WTC11 (cell line): ENCODE measurements around the gene TTC17.

Experiments
- CBFB ChIP-seq: sonication (generic); formaldehyde crosslinking; IDR thresholded peaks from 2 replicates; pipeline ENCODE4 v1.8.1; 2022; ENCODE audit warnings: mild to moderate bottlenecking, low read depth, missing genetic modification reagents
- ELF4 ChIP-seq: sonication (generic); formaldehyde crosslinking; IDR thresholded peaks from 2 replicates; pipeline ENCODE4 v1.8.1; 2022; ENCODE audit warnings: low read depth, mild to moderate bottlenecking, moderate library complexity, missing genetic modification reagents
- NR2C2 ChIP-seq: sonication (generic); formaldehyde crosslinking; IDR thresholded peaks from 2 replicates; pipeline ENCODE4 v1.8.0; 2022; ENCODE audit warnings: mild to moderate bottlenecking, missing genetic modification reagents
- RELA ChIP-seq: sonication (generic); formaldehyde crosslinking; IDR thresholded peaks from 2 replicates; pipeline ENCODE4 v1.8.1; 2022; ENCODE audit warnings: missing genetic modification reagents, mild to moderate bottlenecking, borderline replicate concordance
- TCF7 ChIP-seq: sonication (generic); formaldehyde crosslinking; IDR thresholded peaks from 2 replicates; pipeline ENCODE4 v1.8.0; 2022; ENCODE audit warnings: mild to moderate bottlenecking, low read depth, missing genetic modification reagents, moderate library complexity
- TF ChIP-seq, protein P1 (sequence below): sonication (generic); formaldehyde crosslinking; IDR thresholded peaks from 2 replicates; pipeline ENCODE4 v1.8.1; 2023; ENCODE audit warnings: mild to moderate bottlenecking, missing genetic modification reagents, moderate library complexity
- TF ChIP-seq, protein P2 (sequence below): sonication (generic); formaldehyde crosslinking; IDR thresholded peaks from 2 replicates; pipeline ENCODE4 v1.8.1; 2023; ENCODE audit warnings: mild to moderate bottlenecking, missing genetic modification reagents, moderate library complexity
- TF ChIP-seq, protein P3 (sequence below): fragments of 200-600 bp; IDR thresholded peaks from 2 replicates; pipeline ENCODE4 v1.8.0; 2022; ENCODE audit warnings: antibody characterized with exemption
- TF ChIP-seq, protein P4 (sequence below): sonication (generic); formaldehyde crosslinking; IDR thresholded peaks from 2 replicates; pipeline ENCODE4 v1.8.0; 2022; ENCODE audit warnings: mild to moderate bottlenecking, missing genetic modification reagents
- TF ChIP-seq, protein P5 (sequence below): sonication (generic); formaldehyde crosslinking; IDR thresholded peaks from 2 replicates; pipeline ENCODE4 v1.8.0; 2022; ENCODE audit warnings: mild to moderate bottlenecking, missing genetic modification reagents

DNA sequence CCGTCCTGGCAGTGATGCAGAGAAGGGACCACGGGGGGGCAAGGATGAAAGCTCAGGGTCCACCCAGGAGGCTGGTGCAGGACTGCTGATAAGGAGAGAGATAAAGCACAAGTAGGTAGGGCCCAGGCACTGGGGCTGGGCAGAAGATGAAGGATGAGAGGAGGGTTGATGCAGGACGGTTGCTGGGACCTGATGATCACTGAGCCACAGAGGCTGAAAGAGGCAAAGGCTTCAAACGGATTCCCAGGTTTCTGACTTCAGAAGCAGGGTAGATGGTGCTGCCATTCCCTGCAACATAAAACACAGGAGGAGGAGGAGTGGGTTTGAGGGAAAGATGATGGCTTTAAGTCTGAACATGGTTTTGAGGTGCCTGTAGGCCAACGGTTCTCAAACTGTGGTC, 148.5 kb downstream of the TTC17 start:
- TF ChIP-seq, protein P1, sequence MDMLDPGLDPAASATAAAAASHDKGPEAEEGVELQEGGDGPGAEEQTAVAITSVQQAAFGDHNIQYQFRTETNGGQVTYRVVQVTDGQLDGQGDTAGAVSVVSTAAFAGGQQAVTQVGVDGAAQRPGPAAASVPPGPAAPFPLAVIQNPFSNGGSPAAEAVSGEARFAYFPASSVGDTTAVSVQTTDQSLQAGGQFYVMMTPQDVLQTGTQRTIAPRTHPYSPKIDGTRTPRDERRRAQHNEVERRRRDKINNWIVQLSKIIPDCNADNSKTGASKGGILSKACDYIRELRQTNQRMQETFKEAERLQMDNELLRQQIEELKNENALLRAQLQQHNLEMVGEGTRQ (CRISPR knock-in tag) = no peak
- TF ChIP-seq, protein P2, sequence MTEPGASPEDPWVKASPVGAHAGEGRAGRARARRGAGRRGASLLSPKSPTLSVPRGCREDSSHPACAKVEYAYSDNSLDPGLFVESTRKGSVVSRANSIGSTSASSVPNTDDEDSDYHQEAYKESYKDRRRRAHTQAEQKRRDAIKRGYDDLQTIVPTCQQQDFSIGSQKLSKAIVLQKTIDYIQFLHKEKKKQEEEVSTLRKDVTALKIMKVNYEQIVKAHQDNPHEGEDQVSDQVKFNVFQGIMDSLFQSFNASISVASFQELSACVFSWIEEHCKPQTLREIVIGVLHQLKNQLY (CRISPR knock-in tag) = no peak
- TF ChIP-seq CBFB (CRISPR knock-in tag) = no peak
- TF ChIP-seq ELF4 = no peak
- TF ChIP-seq RELA = no peak
- TF ChIP-seq, protein P3, sequence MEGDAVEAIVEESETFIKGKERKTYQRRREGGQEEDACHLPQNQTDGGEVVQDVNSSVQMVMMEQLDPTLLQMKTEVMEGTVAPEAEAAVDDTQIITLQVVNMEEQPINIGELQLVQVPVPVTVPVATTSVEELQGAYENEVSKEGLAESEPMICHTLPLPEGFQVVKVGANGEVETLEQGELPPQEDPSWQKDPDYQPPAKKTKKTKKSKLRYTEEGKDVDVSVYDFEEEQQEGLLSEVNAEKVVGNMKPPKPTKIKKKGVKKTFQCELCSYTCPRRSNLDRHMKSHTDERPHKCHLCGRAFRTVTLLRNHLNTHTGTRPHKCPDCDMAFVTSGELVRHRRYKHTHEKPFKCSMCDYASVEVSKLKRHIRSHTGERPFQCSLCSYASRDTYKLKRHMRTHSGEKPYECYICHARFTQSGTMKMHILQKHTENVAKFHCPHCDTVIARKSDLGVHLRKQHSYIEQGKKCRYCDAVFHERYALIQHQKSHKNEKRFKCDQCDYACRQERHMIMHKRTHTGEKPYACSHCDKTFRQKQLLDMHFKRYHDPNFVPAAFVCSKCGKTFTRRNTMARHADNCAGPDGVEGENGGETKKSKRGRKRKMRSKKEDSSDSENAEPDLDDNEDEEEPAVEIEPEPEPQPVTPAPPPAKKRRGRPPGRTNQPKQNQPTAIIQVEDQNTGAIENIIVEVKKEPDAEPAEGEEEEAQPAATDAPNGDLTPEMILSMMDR = no peak
- no peak for TF ChIP-seq NR2C2
- no peak for TF ChIP-seq TCF7
- TF ChIP-seq, protein P4, sequence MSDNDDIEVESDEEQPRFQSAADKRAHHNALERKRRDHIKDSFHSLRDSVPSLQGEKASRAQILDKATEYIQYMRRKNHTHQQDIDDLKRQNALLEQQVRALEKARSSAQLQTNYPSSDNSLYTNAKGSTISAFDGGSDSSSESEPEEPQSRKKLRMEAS = no peak
- TF ChIP-seq, protein P5, sequence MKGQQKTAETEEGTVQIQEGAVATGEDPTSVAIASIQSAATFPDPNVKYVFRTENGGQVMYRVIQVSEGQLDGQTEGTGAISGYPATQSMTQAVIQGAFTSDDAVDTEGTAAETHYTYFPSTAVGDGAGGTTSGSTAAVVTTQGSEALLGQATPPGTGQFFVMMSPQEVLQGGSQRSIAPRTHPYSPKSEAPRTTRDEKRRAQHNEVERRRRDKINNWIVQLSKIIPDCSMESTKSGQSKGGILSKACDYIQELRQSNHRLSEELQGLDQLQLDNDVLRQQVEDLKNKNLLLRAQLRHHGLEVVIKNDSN (CRISPR knock-in tag) = no peak
